Measurements from ENCODE around the gene REEP6. TPM values are rescaled to one million over a fixed set of nuclear protein-coding genes. Genes with fewer than 3 reads are reported as not detected.

REEP6 gene
- total and polyA plus RNA-seq, 11 donors, result 1.9 to 6.0 (median 3.6) TPM

GRCh38 chr19:1494115-1494815 is 3.3 kb downstream of the REEP6 start:
- H3K4me1 ChIP-seq, result peaks cover 3 to 29% (median 14%) of the 10 kb centered on the region in 12 donors
- H3K27ac ChIP-seq, result no peak overlapping the region
- H3K36me3 ChIP-seq, result no peaks in the 10 kb centered on the region
- intact Hi-C loops (cut with DNase I), result no loop called here
- ATAC-seq (no peak), DNase-seq (no peak)
- TF ChIP-seq, protein P1, sequence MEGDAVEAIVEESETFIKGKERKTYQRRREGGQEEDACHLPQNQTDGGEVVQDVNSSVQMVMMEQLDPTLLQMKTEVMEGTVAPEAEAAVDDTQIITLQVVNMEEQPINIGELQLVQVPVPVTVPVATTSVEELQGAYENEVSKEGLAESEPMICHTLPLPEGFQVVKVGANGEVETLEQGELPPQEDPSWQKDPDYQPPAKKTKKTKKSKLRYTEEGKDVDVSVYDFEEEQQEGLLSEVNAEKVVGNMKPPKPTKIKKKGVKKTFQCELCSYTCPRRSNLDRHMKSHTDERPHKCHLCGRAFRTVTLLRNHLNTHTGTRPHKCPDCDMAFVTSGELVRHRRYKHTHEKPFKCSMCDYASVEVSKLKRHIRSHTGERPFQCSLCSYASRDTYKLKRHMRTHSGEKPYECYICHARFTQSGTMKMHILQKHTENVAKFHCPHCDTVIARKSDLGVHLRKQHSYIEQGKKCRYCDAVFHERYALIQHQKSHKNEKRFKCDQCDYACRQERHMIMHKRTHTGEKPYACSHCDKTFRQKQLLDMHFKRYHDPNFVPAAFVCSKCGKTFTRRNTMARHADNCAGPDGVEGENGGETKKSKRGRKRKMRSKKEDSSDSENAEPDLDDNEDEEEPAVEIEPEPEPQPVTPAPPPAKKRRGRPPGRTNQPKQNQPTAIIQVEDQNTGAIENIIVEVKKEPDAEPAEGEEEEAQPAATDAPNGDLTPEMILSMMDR (IDR thresholded peaks at IDR 0.05), result no peak
- no peak for TF ChIP-seq POLR2A (IDR thresholded peaks at IDR 0.05)
- no peak overlapping the region for H3K4me3 ChIP-seq
- peaks cover 0 to 15% (median 4%) of the 10 kb centered on the region in 9 donors for H3K27me3 ChIP-seq
- no peaks in the 10 kb centered on the region for H3K9me3 ChIP-seq
- 60 to 75% (median 67%) methylated on average over 15 of the region's 15 CpGs for WGBS, 4 donors

GRCh38 chr19:1495051-1495798 is 4.2 kb downstream of the REEP6 start:
- no peak overlapping the region for H3K4me3 ChIP-seq
- H3K36me3 ChIP-seq, result no peaks in the 10 kb centered on the region
- H3K27ac ChIP-seq, result no peak overlapping the region
- H3K4me1 ChIP-seq, result peaks cover 0 to 20% (median 6%) of the 10 kb centered on the region in 12 donors
- no peak for DNase-seq
- no peak for ATAC-seq
- no peaks in the 10 kb centered on the region for H3K9me3 ChIP-seq
- TF ChIP-seq, protein P1 (IDR thresholded peaks at IDR 0.05), result no peak
- TF ChIP-seq POLR2A (IDR thresholded peaks at IDR 0.05), result no peak
- WGBS, 4 donors, result 80 to 88% (median 86%) methylated on average over 28 to 37 of the region's 37 CpGs
- intact Hi-C loops (cut with DNase I), result no loop called here
- H3K27me3 ChIP-seq, result peaks cover 0 to 15% (median 4%) of the 10 kb centered on the region in 9 donors

DNA sequence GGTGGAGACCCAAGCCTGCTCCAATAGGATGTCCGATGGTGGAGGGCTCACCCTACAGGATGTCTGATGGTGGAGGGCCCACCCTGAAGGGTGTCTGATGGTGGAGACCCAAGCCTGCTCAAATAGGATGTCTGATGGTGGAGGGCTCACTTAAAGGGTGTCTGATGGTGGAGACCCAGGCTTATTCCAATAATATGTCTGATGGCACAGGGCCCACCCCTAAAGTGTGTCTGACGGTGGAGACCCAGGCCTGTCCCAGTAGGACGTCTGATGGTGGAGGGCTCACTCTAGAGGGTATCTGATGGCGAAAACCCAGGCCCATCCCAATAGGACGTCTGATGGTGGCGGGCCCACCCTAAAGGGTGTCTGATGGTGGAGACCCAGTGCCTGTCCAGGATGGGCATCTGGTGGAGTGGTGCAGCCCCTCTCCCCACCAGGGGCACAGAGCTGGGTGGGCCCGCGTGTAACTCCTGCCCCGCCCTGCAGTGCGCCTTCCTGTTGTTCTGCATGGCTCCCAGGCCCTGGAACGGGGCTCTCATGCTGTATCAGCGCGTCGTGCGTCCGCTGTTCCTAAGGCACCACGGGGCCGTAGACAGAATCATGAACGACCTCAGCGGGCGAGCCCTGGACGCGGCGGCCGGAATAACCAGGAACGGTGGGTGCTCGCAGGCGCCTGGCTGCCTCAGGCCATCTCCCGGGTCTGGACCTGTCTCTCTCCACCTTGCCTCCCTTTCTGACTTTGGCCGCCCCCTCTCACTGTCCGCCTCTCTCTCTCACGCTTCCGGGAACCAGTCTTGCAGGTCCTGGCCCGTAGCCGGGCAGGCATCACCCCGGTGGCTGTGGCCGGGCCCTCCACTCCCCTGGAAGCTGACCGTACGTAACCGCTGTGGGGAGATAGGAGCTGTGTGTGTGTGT is 5.1 kb downstream of the REEP6 start:
- Histone ChIP-seq H3K4me3 (no peak overlapping the region), H3K4me1 (peaks cover 0 to 18% (median 6%) of the 10 kb centered on the region in 12 donors), H3K36me3 (no peaks in the 10 kb centered on the region), H3K27me3 (peaks cover 0 to 15% (median 4%) of the 10 kb centered on the region in 9 donors), H3K9me3 (no peaks in the 10 kb centered on the region), H3K27ac (no peak overlapping the region)
- intact Hi-C loops (cut with DNase I), result no loop called here
- no peak for TF ChIP-seq POLR2A (IDR thresholded peaks at IDR 0.05)
- TF ChIP-seq, protein P1 (IDR thresholded peaks at IDR 0.05), result no peak
- ATAC-seq, result peak in 1 of 4 donors; percentile 3
- 77 to 81% (median 80%) methylated on average over 31 to 40 of the region's 40 CpGs for WGBS, 4 donors
- DNase-seq, result no peak
